GM18870 (cell line): ENCODE results near the gene BLM.

ENCODE experiments used
- ATAC-seq: cut with Tn5 transposase; IDR thresholded peaks from one replicate; pipeline ENCODE4 v1.9.1; 2021; ENCODE audit warnings: moderate library complexity; ENCODE audit not compliant: unreplicated experiment

The BLM gene

DNA sequence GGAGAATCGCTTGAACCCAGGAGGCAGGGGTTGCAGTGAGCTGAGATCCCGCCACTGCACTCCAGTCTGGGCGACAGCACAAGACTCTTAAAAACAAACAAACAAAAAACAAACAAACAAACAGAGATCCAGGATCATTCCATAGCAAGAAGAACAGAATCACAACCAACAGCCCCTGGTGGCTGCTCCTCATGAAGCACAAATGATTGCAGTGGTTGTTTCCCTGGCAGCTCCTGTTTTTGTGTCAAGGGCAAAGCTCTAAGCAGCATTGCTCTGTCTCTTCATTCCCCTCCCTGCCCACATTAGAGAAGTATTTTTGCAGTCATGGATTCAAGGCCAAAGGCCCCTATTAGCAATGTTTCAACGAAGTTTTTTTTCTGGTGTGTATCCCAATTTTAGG is 25.8 kb upstream of the BLM start:
- no peak for ATAC-seq

- ATAC-seq, result no peak
These were observed 25.0 kb upstream of the BLM start for GRCh38 chr15:90691982-90692773.

DNA sequence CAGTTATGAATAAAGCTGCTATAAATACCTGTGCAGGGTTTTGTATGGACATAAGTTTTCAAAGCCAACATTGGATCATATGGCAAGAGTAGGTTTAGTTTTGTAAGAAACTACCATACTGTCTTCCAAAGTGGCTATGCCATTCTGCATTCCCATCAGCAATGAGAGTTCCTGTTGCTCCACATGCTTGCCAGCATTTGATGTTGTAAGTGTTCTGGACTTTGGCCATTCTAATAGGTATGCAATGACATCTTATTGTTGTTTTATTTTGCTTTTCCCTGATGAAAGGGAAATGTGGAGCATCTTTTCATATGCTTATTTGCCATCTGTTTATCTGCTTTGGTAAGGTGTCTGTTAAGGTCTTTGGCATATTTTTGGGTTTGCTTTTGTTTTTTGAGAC is 22.2 kb upstream of the BLM start:
- ATAC-seq, result no peak

GRCh38 chr15:90697175-90697574 is 20.0 kb upstream of the BLM start:
- ATAC-seq, result no peak

GRCh38 chr15:90698629-90699028 is 18.5 kb upstream of the BLM start:
- ATAC-seq, result no peak

- ATAC-seq, result no peak
These were observed 16.1 kb upstream of the BLM start for GRCh38 chr15:90701048-90701447.

GRCh38 chr15:90701880-90702630 is 15.1 kb upstream of the BLM start:
- no peak for ATAC-seq

GRCh38 chr15:90703455-90703854 is 13.7 kb upstream of the BLM start:
- no peak for ATAC-seq

- no peak for ATAC-seq
These were observed 11.9 kb upstream of the BLM start for GRCh38 chr15:90705212-90705611.

DNA sequence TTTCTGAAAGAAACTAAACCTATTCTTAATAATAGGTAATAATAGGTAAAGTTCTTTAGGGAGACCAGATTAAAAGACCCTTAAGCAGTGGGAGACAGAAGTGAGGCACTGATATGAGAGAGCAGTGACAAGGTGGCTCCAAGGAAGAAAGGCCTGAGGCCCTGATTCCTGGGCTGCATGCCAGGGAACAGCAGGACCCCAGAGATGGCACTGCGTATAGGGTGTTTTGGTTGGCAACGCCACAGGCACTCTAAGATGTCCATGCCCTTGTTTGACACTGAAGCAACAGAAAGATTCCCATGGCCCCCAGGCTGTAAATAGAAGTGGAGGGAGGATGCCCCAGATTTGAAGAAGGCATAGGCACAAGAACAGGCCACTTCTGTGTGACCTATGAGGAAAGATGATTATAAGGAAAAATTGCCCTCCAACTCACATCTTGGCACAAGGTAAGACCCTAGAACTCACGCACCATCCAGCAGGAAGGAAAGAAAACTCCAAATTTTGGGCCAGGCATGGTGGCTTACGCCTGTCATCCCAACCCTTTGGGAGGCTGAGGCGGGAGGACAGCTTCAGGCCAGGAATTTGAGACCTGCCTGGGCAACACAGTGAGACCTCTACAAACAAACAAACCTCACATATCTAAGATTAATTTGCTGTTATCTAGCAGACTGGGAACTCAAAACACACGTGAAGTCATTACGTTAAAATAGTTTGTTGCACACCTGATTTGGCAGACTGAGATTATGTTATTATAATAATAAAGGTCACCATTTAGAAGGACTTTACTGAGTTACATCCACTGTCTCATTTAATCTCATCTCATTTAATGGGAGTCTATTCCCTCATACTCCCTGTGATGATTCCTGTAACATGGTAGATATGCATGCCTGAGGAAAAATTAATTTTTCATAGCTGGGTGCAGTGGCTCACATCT is 10.5 kb upstream of the BLM start:
- ATAC-seq, result no peak

- ATAC-seq, result no peak
These were observed 9.7 kb upstream of the BLM start for GRCh38 chr15:90707489-90707888.

DNA sequence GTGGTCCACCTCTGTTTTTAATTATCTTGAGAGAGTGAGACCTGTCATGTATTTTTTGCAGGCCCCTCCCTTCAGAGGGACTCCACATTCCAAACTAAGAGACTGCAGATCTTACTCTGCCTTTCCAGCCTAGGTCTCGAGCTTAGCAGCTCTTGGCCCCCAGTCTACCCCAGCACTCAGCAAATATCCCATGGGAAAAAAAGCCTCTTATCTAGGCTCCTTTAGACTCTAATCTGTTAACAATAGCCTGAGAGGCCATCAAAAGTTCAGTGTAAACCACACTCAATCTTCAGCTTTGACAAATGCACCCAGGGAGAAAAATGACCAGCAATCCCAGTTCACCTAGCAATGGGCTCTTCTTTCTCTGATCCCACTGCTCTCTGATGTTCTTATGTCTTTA is 8.6 kb upstream of the BLM start:
- ATAC-seq, result no peak

GRCh38 chr15:90709278-90709677 is 7.9 kb upstream of the BLM start:
- ATAC-seq, result no peak

- no peak for ATAC-seq
These were observed 6.6 kb upstream of the BLM start for GRCh38 chr15:90710436-90711027.

DNA sequence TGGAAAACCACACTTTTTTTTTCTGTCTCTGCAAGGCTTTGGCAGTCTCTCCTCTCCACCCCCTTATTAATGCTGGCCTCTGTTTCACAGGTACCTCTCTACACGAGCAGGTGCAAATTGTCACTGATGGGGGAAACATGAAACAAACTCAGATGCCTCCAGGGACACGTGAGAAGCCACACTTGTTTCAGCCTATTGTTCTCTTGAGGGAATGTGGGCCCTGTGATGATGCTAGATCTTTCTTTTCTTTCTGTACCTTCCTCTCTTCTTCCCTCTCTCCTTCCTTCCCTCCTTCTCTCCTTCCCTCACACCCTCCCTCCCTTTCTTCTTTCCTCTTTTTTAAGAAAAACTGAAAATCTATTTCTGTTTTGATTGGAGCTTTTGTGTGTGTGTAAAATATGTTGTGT is 5.7 kb upstream of the BLM start:
- no peak for ATAC-seq

DNA sequence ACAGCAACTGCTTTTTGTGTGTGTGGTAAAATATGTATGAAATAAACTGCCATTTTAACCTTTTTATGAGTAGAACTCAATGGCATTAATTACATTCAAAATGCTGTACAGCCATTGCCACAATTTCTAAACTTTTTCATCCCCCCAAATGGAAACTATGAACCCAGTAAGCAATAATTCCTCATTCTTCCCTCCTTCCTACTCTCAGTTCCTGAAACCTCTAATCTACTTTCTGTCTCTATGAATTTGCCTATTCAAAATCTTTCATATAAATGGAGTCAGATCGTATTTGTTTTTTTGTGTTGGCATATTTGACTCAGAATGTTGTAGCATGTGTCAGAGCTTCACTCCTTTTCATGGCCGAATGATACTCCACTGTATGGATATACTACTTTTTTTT is 5.3 kb upstream of the BLM start:
- no peak for ATAC-seq

DNA sequence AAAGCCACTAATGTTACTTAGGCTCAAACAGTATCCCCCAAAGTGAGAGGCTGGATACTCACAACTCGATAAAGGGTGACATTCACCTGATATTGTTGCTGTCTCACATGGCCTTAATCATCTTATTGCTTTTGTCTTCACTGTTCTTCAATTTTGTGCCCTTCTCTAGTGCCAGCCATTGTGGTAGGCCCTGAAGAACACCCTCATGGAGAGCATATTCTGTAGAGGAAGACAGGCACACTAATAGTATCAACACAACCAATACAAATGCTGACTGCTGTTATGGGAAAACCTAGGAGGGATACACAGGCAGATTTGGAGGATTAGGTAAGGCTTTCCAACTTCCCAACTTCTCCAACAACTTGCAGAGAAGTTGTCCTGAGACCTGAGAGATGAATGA is 4.1 kb upstream of the BLM start:
- no peak for ATAC-seq

DNA sequence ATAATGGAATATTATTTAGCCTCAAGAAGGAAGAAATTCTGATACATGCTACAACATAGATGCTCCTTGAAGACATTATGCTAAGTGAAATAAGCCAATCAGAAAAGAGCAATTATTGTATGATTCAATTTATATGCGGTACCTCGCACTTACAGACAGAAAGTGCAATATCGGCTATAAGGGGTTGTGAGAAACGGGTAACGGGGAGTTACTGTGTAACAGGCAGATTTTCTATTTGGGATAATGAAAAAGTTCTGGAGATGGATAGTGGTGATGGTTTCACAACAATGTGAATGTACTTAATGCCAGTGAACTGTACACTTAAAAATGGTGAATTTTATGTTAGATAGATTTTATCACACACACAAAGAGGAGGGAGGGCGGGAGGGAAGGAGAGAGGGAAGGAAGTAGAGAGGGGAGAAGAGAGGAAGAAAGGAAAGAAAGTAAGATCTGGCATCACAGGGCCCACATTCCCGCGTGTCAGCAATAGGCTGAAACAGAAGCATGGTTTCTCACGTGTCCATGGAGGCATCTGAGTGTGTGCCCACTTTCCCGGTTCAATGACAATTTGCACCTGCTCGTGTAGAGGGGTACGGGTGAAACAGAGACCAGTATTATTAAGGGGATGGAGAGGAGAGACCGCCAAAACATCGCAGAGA is 700 bp upstream of the BLM start:
- ATAC-seq, result no peak

DNA sequence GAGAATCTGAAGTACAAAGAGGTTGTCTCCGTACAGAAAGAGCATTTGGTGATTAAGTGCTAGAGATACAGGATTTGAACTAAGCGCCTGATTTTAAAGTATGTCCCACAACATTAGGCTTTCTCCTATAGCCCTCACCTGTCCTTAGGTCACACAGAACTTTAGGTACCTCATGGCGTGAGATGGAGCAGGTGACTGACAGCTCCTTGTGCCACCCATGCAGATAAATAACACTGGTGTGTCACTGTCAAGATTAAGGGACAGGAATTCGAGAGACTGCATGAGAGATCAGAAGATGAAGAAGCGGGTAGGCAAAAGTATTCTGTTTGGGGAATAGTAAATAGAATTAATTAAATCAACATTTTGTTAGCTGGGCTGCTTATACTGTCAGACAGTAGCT is 1.1 kb downstream of the BLM start:
- no peak for ATAC-seq

DNA sequence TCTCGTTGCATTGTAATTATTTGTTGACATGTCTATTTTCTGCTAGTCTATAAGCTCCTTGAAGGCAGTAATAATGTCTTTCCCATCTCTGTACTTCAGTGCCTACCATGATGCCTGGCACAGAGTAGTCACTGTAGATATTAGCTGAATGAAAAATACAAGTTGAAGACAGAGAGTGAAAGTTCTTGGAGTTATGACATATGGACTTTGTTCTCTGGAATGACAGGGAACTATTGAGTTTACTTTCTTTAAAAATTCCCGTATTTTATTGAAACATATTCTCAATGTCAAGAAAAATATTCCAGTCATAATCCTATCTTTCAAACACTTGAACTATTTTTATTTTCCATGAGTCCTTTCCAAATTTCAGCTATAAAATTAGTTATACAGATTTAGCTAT is 3.0 kb downstream of the BLM start:
- ATAC-seq, result no peak

- no peak for ATAC-seq
These were observed 12.1 kb downstream of the BLM start for GRCh38 chr15:90729261-90729660.
